WTC11 (cell line): ENCODE measurements around the gene ENGASE. TPM values are rescaled to one million over a fixed set of nuclear protein-coding genes. Genes with fewer than 3 reads are reported as not detected.

Experiments
- ATAC-seq: fragments of 200-7000 bp; cut with Tn5 transposase; 2 replicates; pipeline ENCODE4 v1.10.0; 2021; ENCODE audit warnings: mild to moderate bottlenecking, moderate library complexity
- CTCF ChIA-PET: fragments of 300-600 bp; sonication (Branson Sonifier 250); formaldehyde crosslinking; loops from one replicate; lab custom pipeline; 2021; ENCODE audit warnings: antibody characterized with exemption; lab: Charles Lee
- POLR2A ChIA-PET: fragments of 350-600 bp; sonication (Branson Sonifier 250); formaldehyde crosslinking; loops from one replicate; lab custom pipeline; 2021; ENCODE audit warnings: antibody characterized with exemption; lab: Charles Lee
- DNase-seq: peaks from one replicate; pipeline ENCODE4 v3.0.0; 2021; ENCODE audit warnings: low spot score
- H3K27ac Mint-ChIP-seq: 2 replicates; pipeline ENCODE4 v1.8.0; 2021; ENCODE audit warnings: mixed read lengths
- H3K27me3 Mint-ChIP-seq: 2 replicates; pipeline ENCODE4 v1.8.0; 2021; ENCODE audit warnings: low read depth, mild to moderate bottlenecking, moderate library complexity, mixed read lengths
- H3K36me3 Mint-ChIP-seq: 2 replicates; pipeline ENCODE4 v1.8.0; 2021; ENCODE audit warnings: mixed read lengths
- H3K4me1 Mint-ChIP-seq: 2 replicates; pipeline ENCODE4 v1.8.0; 2022; ENCODE audit warnings: mixed read lengths
- H3K4me3 Mint-ChIP-seq: 2 replicates; pipeline ENCODE4 v1.8.0; 2021; ENCODE audit warnings: mild to moderate bottlenecking, moderate library complexity, mixed read lengths
- H3K9me3 Mint-ChIP-seq: 2 replicates; pipeline ENCODE4 v1.8.0; 2021; ENCODE audit warnings: mixed read lengths
- ARID4B ChIP-seq: sonication (generic); formaldehyde crosslinking; IDR thresholded peaks from 2 replicates; pipeline ENCODE4 v1.8.0; 2023; ENCODE audit warnings: missing genetic modification reagents, mild to moderate bottlenecking, borderline replicate concordance
- ERG ChIP-seq: fragments of 250-450 bp; sonication (Bioruptor Pico); IDR thresholded peaks from 2 replicates; pipeline ENCODE4 v1.8.0; 2021; ENCODE audit warnings: mild to moderate bottlenecking
- GTF2I ChIP-seq: fragments of 250-450 bp; sonication (Bioruptor Pico); conservative IDR thresholded peaks from 2 replicates; pipeline ENCODE4 v1.4.0; 2021; ENCODE audit warnings: mild to moderate bottlenecking
- NFYB ChIP-seq: sonication (generic); formaldehyde crosslinking; conservative IDR thresholded peaks from 2 replicates; pipeline ENCODE4 v1.8.0; 2022; ENCODE audit warnings: low read depth, missing genetic modification reagents
- NR1H2 ChIP-seq: sonication (generic); formaldehyde crosslinking; IDR thresholded peaks from 2 replicates; pipeline ENCODE4 v1.9.0; 2021; ENCODE audit warnings: mild to moderate bottlenecking, moderate library complexity, missing genetic modification reagents
- NR2C2 ChIP-seq: sonication (generic); formaldehyde crosslinking; IDR thresholded peaks from 2 replicates; pipeline ENCODE4 v1.8.0; 2022; ENCODE audit warnings: mild to moderate bottlenecking, missing genetic modification reagents
- RORB ChIP-seq: fragments of 250-450 bp; sonication (Bioruptor Pico); IDR thresholded peaks from 2 replicates; pipeline ENCODE4 v1.9.0; 2021; ENCODE audit warnings: mild to moderate bottlenecking
- ZNF138 ChIP-seq: sonication (generic); formaldehyde crosslinking; conservative IDR thresholded peaks from 2 replicates; pipeline ENCODE4 v1.8.1; 2022; ENCODE audit warnings: mild to moderate bottlenecking, moderate library complexity, missing genetic modification reagents
- ZNF396 ChIP-seq: fragments of 250-450 bp; sonication (Bioruptor Pico); IDR thresholded peaks from 2 replicates; pipeline ENCODE4 v1.8.0; 2021; ENCODE audit warnings: mild to moderate bottlenecking, moderate library complexity, borderline replicate concordance
- total RNA-seq: library from RNA; stranded (reverse); gene quantifications from 3 replicates; pipeline ENCODE4 v1.2.3, GENCODE V29; 2021
- TF ChIP-seq, protein P1 (sequence below): fragments of 250-450 bp; sonication (Bioruptor Pico); IDR thresholded peaks from 2 replicates; pipeline ENCODE4 v1.9.0; 2021; ENCODE audit warnings: mild to moderate bottlenecking
- TF ChIP-seq, protein P2 (sequence below): sonication (generic); formaldehyde crosslinking; IDR thresholded peaks from 2 replicates; pipeline ENCODE4 v1.8.0; 2022; ENCODE audit warnings: missing genetic modification reagents
- TF ChIP-seq, protein P3 (sequence below): fragments of 250-450 bp; sonication (Bioruptor Pico); IDR thresholded peaks from 2 replicates; pipeline ENCODE4 v1.9.0; 2021; ENCODE audit warnings: moderate library complexity, mild to moderate bottlenecking, inconsistent platforms, borderline replicate concordance
- TF ChIP-seq, protein P4 (sequence below): sonication (generic); formaldehyde crosslinking; IDR thresholded peaks from 2 replicates; pipeline ENCODE4 v1.8.1; 2023; ENCODE audit warnings: mild to moderate bottlenecking, missing genetic modification reagents, moderate library complexity

Gene ENGASE
- total RNA-seq, 1 experiment from 2014 or later, result 41.6 TPM

DNA sequence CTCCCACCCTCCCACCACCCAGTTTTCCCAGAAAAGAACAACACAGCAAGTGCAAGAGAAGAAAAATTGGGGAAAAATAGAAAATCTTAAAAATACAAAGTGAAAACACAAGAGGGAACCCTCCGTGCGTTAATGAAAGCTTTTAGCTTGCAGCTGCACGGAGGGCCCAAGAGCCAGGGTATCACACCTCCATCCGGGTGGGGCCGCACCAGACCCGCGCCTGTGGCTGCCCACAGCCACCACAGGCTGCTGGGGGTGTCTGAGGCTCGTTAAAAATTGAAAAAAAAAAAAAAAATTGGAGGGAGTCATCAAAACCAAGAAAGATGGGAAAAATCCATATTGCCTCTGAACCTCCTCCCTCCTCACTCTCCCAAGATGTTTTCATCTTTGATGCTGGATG, 18.6 kb downstream of the ENGASE start (continued):
- TF ChIP-seq ARID4B (no peak), NR2C2 (no peak), ERG (no peak), ZNF138 (CRISPR knock-in tag) (no peak)
- TF ChIP-seq, protein P1, sequence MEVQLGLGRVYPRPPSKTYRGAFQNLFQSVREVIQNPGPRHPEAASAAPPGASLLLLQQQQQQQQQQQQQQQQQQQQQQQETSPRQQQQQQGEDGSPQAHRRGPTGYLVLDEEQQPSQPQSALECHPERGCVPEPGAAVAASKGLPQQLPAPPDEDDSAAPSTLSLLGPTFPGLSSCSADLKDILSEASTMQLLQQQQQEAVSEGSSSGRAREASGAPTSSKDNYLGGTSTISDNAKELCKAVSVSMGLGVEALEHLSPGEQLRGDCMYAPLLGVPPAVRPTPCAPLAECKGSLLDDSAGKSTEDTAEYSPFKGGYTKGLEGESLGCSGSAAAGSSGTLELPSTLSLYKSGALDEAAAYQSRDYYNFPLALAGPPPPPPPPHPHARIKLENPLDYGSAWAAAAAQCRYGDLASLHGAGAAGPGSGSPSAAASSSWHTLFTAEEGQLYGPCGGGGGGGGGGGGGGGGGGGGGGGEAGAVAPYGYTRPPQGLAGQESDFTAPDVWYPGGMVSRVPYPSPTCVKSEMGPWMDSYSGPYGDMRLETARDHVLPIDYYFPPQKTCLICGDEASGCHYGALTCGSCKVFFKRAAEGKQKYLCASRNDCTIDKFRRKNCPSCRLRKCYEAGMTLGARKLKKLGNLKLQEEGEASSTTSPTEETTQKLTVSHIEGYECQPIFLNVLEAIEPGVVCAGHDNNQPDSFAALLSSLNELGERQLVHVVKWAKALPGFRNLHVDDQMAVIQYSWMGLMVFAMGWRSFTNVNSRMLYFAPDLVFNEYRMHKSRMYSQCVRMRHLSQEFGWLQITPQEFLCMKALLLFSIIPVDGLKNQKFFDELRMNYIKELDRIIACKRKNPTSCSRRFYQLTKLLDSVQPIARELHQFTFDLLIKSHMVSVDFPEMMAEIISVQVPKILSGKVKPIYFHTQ (CRISPR knock-in tag), result no peak
- TF ChIP-seq, protein P2, sequence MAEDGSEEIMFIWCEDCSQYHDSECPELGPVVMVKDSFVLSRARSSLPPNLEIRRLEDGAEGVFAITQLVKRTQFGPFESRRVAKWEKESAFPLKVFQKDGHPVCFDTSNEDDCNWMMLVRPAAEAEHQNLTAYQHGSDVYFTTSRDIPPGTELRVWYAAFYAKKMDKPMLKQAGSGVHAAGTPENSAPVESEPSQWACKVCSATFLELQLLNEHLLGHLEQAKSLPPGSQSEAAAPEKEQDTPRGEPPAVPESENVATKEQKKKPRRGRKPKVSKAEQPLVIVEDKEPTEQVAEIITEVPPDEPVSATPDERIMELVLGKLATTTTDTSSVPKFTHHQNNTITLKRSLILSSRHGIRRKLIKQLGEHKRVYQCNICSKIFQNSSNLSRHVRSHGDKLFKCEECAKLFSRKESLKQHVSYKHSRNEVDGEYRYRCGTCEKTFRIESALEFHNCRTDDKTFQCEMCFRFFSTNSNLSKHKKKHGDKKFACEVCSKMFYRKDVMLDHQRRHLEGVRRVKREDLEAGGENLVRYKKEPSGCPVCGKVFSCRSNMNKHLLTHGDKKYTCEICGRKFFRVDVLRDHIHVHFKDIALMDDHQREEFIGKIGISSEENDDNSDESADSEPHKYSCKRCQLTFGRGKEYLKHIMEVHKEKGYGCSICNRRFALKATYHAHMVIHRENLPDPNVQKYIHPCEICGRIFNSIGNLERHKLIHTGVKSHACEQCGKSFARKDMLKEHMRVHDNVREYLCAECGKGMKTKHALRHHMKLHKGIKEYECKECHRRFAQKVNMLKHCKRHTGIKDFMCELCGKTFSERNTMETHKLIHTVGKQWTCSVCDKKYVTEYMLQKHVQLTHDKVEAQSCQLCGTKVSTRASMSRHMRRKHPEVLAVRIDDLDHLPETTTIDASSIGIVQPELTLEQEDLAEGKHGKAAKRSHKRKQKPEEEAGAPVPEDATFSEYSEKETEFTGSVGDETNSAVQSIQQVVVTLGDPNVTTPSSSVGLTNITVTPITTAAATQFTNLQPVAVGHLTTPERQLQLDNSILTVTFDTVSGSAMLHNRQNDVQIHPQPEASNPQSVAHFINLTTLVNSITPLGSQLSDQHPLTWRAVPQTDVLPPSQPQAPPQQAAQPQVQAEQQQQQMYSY, result no peak

DNA sequence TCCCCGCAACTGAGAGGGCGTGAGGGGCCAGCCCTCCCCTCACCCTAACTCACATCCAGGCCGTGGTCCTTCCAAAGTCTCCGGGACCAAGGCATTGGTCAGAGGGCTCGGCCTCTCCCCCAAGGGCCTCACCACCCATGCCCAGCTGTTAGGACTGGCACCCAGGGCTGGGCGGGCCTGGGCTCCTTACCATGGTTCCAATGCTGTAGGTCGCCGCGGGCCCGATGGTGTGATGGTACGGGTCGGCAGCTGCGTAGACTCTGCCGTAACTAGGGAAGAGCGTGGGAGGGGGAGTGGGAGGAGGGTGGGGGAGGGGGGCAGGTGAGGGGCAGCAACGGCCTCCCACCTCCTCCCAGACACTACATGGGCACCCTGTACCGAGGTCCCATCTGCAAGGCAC, 19.6 kb downstream of the ENGASE start:
- no peak for TF ChIP-seq ZNF396 (CRISPR knock-in tag)
- TF ChIP-seq NR1H2, result no peak
- TF ChIP-seq, protein P3, sequence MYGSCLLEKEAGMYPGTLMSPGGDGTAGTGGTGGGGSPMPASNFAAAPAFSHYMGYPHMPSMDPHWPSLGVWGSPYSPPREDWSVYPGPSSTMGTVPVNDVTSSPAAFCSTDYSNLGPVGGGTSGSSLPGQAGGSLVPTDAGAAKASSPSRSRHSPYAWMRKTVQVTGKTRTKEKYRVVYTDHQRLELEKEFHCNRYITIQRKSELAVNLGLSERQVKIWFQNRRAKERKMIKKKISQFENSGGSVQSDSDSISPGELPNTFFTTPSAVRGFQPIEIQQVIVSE, result no peak
- TF ChIP-seq RORB (CRISPR knock-in tag), result no peak
- TF ChIP-seq, protein P4, sequence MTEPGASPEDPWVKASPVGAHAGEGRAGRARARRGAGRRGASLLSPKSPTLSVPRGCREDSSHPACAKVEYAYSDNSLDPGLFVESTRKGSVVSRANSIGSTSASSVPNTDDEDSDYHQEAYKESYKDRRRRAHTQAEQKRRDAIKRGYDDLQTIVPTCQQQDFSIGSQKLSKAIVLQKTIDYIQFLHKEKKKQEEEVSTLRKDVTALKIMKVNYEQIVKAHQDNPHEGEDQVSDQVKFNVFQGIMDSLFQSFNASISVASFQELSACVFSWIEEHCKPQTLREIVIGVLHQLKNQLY (CRISPR knock-in tag), result no peak
- TF ChIP-seq, protein P2, result no peak
- TF ChIP-seq GTF2I, result no peak
- TF ChIP-seq NFYB (CRISPR knock-in tag), result no peak
- Mint-ChIP-seq H3K27me3 (no peaks in the 10 kb centered on the region; the same call in 1 of the 2 replicates), H3K36me3 (no peaks in the 10 kb centered on the region), H3K27ac (no peak overlapping the region), H3K4me1 (peaks cover 7% of the 10 kb centered on the region), H3K9me3 (no peaks in the 10 kb centered on the region), H3K4me3 (no peak overlapping the region)
- POLR2A ChIA-PET, result interaction anchor here (0.9 kb wide), 1 partner anchor 11 kb away, joined by 4 read pairs; no protein-coding TSS in a partner anchor
- CTCF ChIA-PET, result interaction anchor here (1.0 to 12.6 kb wide), 4 partner anchors 9 to 307 kb away, joined by 3 to 162 read pairs (median 12); no protein-coding TSS in a partner anchor
- DNase-seq (no peak), ATAC-seq (no peak)
